Effector memory CD4-positive, alpha-beta T cell (primary cell): ENCODE measurements around the gene PLEKHG1.

Experiments used
- DNase-seq, 3 donors: peaks; one replicate each; pipeline ENCODE4 v3.0.0-alpha.2; 2020
- H3K27ac ChIP-seq: 2 replicates; pipeline ENCODE4 v1.7.0; 2013; ENCODE audit warnings: mild to moderate bottlenecking, low read length, moderate library complexity; ENCODE audit not compliant: insufficient read depth, poor library complexity, severe bottlenecking
- H3K27me3 ChIP-seq: replicated peaks from 2 replicates; pipeline ENCODE4 v1.7.0; 2013; ENCODE audit warnings: mild to moderate bottlenecking, low read length; ENCODE audit not compliant: insufficient read depth, control insufficient read depth, poor library complexity, severe bottlenecking
- H3K36me3 ChIP-seq: 2 replicates; pipeline ENCODE4 v1.7.0; 2013; ENCODE audit warnings: mild to moderate bottlenecking, low read length, moderate library complexity; ENCODE audit not compliant: control insufficient read depth, insufficient read depth
- H3K4me1 ChIP-seq: 2 replicates; pipeline ENCODE4 v1.7.0; 2013; ENCODE audit warnings: low read length, mild to moderate bottlenecking; ENCODE audit not compliant: control insufficient read depth, insufficient read depth, poor library complexity, severe bottlenecking
- H3K4me3 ChIP-seq: 2 replicates; pipeline ENCODE4 v1.7.0; 2013; ENCODE audit warnings: low read length, low read depth, mild to moderate bottlenecking; ENCODE audit not compliant: insufficient read depth, poor library complexity, severe bottlenecking
- H3K9me3 ChIP-seq: 2 replicates; pipeline ENCODE4 v1.7.0; 2013; ENCODE audit warnings: mild to moderate bottlenecking, low read length, moderate library complexity; ENCODE audit not compliant: control insufficient read depth

The PLEKHG1 gene

DNA sequence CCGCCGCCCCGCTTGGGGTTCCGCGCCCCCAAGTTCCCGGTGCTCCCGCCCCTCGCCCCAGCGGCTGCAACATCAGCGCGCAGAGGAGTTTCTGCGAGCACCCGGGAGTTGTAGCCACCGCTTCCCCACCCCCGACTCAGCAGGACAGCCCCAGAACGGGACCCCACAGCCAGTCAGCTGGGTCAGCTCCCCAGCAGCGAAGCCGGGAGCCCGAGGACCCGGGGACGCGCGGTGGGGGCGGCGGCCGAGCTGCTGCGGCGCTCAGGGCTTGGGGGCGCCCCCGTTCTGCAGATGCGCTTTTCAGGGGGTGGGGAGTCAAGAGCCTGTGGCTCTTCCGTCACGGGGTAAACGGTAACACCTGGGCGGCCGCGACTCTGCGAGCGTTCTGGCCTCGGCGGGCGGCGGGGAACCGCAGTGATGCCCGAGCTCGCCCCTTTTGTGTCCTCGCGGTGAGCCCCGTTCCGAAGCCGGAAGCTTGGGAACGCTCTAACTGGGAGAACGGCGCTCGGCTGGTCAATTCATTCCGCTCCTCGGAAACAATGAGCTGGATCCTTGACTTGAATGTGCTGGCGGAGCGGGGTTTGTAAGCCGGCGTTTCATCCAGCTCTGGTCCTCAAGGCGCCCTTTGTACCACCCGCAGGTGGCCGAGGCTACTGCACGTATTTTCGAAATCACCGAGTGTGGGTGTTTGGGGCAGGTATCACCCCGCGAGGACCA lies 774 bp downstream of the PLEKHG1 start:
- Histone ChIP-seq H3K27me3 (peaks cover 5% of the 10 kb centered on the region), H3K36me3 (no peaks in the 10 kb centered on the region), H3K27ac (peak overlapping the region; percentile 53)

GRCh38 chr6:150601439-150601838 lies 1.8 kb downstream of the PLEKHG1 start:
- peaks cover 5% of the 10 kb centered on the region for H3K27me3 ChIP-seq
- DNase-seq, result no peak
- no peak overlapping the region for H3K27ac ChIP-seq
- H3K36me3 ChIP-seq, result no peaks in the 10 kb centered on the region
- no peaks in the 10 kb centered on the region for H3K9me3 ChIP-seq
- peaks cover 14% of the 10 kb centered on the region for H3K4me1 ChIP-seq
- H3K4me3 ChIP-seq, result no peak overlapping the region

More for the DNA sequence above, 774 bp downstream of the PLEKHG1 start:
- peak; percentile 40 to 48 (median 44) for DNase-seq
- Histone ChIP-seq H3K4me3 (peak overlapping the region; percentile 68), H3K4me1 (peaks cover 14% of the 10 kb centered on the region), H3K9me3 (no peaks in the 10 kb centered on the region)

- Histone ChIP-seq H3K4me1 (peaks cover 14% of the 10 kb centered on the region), H3K9me3 (no peaks in the 10 kb centered on the region)
Measured at GRCh38 chr6:150603176-150603575, 3.5 kb downstream of the PLEKHG1 start.

DNA sequence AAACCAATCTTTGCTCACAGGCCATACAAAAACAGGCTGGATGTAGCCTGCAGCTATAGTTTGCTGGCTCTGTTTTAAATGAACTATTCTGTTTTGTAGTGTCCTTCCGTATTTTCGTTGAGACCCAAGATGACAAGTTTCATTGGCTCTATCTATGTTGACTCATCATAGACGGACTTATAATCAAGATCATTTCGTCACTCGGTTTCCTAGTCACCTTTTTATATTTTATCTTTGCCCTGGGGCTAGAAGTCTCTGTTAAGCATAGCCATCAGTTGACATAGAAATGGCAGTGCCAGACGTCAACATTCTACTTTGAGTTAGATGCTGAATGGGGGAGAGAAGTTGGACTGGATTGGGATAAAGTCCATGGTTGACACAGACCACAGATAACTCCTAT lies 4.8 kb downstream of the PLEKHG1 start:
- Histone ChIP-seq H3K36me3 (no peaks in the 10 kb centered on the region), H3K4me3 (no peak overlapping the region), H3K27me3 (peaks cover 5% of the 10 kb centered on the region), H3K9me3 (no peaks in the 10 kb centered on the region), H3K4me1 (peaks cover 11% of the 10 kb centered on the region), H3K27ac (no peak overlapping the region)
- no peak for DNase-seq

More at GRCh38 chr6:150603176-150603575, 3.5 kb downstream of the PLEKHG1 start:
- H3K27me3 ChIP-seq, result peaks cover 5% of the 10 kb centered on the region
- no peak overlapping the region for H3K27ac ChIP-seq
- no peaks in the 10 kb centered on the region for H3K36me3 ChIP-seq
- H3K4me3 ChIP-seq, result no peak overlapping the region
- no peak for DNase-seq

DNA sequence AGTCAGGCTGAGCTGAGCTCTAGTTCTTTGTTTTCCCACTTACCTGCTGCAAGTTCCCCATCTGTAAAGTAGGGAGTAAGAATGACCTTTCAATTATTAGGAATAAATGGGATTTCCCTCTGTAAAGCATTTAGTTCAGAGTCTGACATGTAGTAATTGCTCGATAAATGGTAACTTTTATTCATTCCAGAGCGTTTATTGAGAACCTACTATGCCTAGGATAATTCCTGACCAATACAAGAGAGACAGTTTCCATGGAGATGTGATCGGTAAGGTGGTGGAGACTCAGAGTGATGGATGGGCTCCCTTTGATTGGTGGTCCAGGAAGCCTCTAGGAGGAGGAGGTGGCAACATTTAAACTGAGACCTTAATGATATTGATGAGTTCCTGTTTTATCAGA lies 5.6 kb downstream of the PLEKHG1 start:
- peaks cover 5% of the 10 kb centered on the region for H3K27me3 ChIP-seq
- H3K4me1 ChIP-seq, result peaks cover 8% of the 10 kb centered on the region
- no peaks in the 10 kb centered on the region for H3K9me3 ChIP-seq
- no peak overlapping the region for H3K27ac ChIP-seq
- no peak overlapping the region for H3K4me3 ChIP-seq
- no peak for DNase-seq
- H3K36me3 ChIP-seq, result no peaks in the 10 kb centered on the region

- H3K27me3 ChIP-seq, result peaks cover 5% of the 10 kb centered on the region
- H3K9me3 ChIP-seq, result no peaks in the 10 kb centered on the region
Measured at GRCh38 chr6:150606168-150606591, 6.5 kb downstream of the PLEKHG1 start.

GRCh38 chr6:150606647-150607328 lies 7.1 kb downstream of the PLEKHG1 start:
- no peaks in the 10 kb centered on the region for H3K4me1 ChIP-seq

More at GRCh38 chr6:150606168-150606591, 6.5 kb downstream of the PLEKHG1 start:
- Histone ChIP-seq H3K36me3 (no peaks in the 10 kb centered on the region), H3K27ac (no peak overlapping the region), H3K4me1 (no peaks in the 10 kb centered on the region), H3K4me3 (no peak overlapping the region)
- no peak for DNase-seq

GRCh38 chr6:150607329-150607650 lies 7.6 kb downstream of the PLEKHG1 start:
- DNase-seq, result no peak
- Histone ChIP-seq H3K27me3 (no peaks in the 10 kb centered on the region), H3K27ac (no peak overlapping the region), H3K9me3 (no peaks in the 10 kb centered on the region), H3K4me3 (no peak overlapping the region), H3K36me3 (no peaks in the 10 kb centered on the region), H3K4me1 (no peaks in the 10 kb centered on the region)

More at GRCh38 chr6:150606647-150607328, 7.1 kb downstream of the PLEKHG1 start:
- Histone ChIP-seq H3K27me3 (peaks cover 2% of the 10 kb centered on the region), H3K4me3 (no peak overlapping the region), H3K9me3 (no peaks in the 10 kb centered on the region), H3K27ac (no peak overlapping the region), H3K36me3 (no peaks in the 10 kb centered on the region)
- no peak for DNase-seq

GRCh38 chr6:150610584-150610983 lies 10.9 kb downstream of the PLEKHG1 start:
- Histone ChIP-seq H3K27ac (no peak overlapping the region), H3K4me1 (no peaks in the 10 kb centered on the region), H3K36me3 (no peaks in the 10 kb centered on the region), H3K27me3 (no peaks in the 10 kb centered on the region), H3K9me3 (no peaks in the 10 kb centered on the region), H3K4me3 (no peak overlapping the region)
- DNase-seq, result no peak

DNA sequence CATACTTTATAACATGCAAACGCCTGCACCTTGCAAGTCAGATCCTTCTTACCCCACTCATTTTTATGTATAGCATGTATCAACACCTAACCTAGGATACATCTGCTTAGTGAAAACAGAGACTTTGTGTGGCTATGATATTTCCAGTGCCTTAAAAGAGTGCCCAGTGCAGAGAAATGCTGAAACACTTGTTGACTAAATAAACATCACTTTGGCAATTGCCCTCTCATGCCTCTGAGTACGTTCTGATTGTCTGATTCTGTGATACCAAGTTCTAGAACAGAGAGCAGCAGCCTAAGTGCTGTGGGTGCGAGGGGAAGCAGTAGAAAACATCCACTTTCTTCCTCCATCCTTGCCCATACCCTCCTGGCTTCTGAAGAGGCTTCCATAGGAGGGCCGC lies 13.6 kb downstream of the PLEKHG1 start:
- Histone ChIP-seq H3K4me3 (no peak overlapping the region), H3K9me3 (no peaks in the 10 kb centered on the region), H3K27ac (no peak overlapping the region), H3K27me3 (no peaks in the 10 kb centered on the region), H3K4me1 (no peaks in the 10 kb centered on the region), H3K36me3 (no peaks in the 10 kb centered on the region)
- DNase-seq, result no peak
